SK-N-SH treated with all-trans-retinoic acid at 6 μM for 48 hours (cell line): ENCODE results near the gene CDCA7L.

Source experiments
- ATAC-seq: fragments of 200-7000 bp; cut with Tn5 transposase; 3 replicates; pipeline ENCODE4 v1.9.1; 2020; ENCODE audit warnings: mild to moderate bottlenecking, moderate library complexity
- ARNTL ChIP-seq: fragments of 450-650 bp; formaldehyde crosslinking; IDR thresholded peaks from 2 replicates; pipeline ENCODE4 v1.5.0; 2020; ENCODE audit warnings: low read depth, mild to moderate bottlenecking, moderate library complexity, borderline replicate concordance
- BACH2 ChIP-seq: fragments of 250-450 bp; sonication (Bioruptor Pico); IDR thresholded peaks from 2 replicates; pipeline ENCODE4 v1.9.0; 2021; ENCODE audit warnings: mild to moderate bottlenecking, borderline replicate concordance
- CREB5 ChIP-seq: fragments of 250-450 bp; sonication (Bioruptor Pico); IDR thresholded peaks from 2 replicates; pipeline ENCODE4 v1.5.1; 2020; ENCODE audit warnings: low read depth, mild to moderate bottlenecking, moderate library complexity
- CSDC2 ChIP-seq: fragments of 250-450 bp; sonication (Bioruptor Pico); IDR thresholded peaks from 2 replicates; pipeline ENCODE4 v1.5.0; 2020; ENCODE audit warnings: mild to moderate bottlenecking, moderate library complexity
- CSRNP3 ChIP-seq: fragments of 250-450 bp; sonication (Bioruptor Pico); IDR thresholded peaks from 2 replicates; pipeline ENCODE4 v1.5.1; 2021; ENCODE audit warnings: mild to moderate bottlenecking, moderate library complexity
- GLIS3 ChIP-seq: fragments of 250-450 bp; sonication (Bioruptor Pico); IDR thresholded peaks from 2 replicates; pipeline ENCODE4 v1.5.0; 2020; ENCODE audit warnings: mild to moderate bottlenecking, moderate library complexity
- ISL1 ChIP-seq: fragments of 250-450 bp; sonication (Bioruptor Pico); IDR thresholded peaks from 2 replicates; pipeline ENCODE4 v2.1.2; 2022; ENCODE audit warnings: mild to moderate bottlenecking, moderate library complexity
- OSR1 ChIP-seq: fragments of 250-450 bp; sonication (Bioruptor Pico); IDR thresholded peaks from 2 replicates; pipeline ENCODE4 v1.8.0; 2022; ENCODE audit warnings: moderate library complexity, mild to moderate bottlenecking, inconsistent platforms
- PATZ1 ChIP-seq: fragments of 250-450 bp; sonication (Bioruptor Pico); IDR thresholded peaks from 2 replicates; pipeline ENCODE4 v1.8.0; 2020; ENCODE audit warnings: mild to moderate bottlenecking, moderate library complexity, borderline replicate concordance
- PPARA ChIP-seq: fragments of 250-450 bp; sonication (Bioruptor Pico); IDR thresholded peaks from 2 replicates; pipeline ENCODE4 v1.5.0; 2020; ENCODE audit warnings: mild to moderate bottlenecking, borderline replicate concordance
- RARB ChIP-seq: fragments of 250-450 bp; sonication (Bioruptor Pico); IDR thresholded peaks from 2 replicates; pipeline ENCODE4 v1.8.0; 2021; ENCODE audit warnings: mild to moderate bottlenecking, moderate library complexity
- SNAI2 ChIP-seq: fragments of 250-450 bp; sonication (Bioruptor Pico); IDR thresholded peaks from 2 replicates; pipeline ENCODE4 v1.5.0; 2020; ENCODE audit warnings: mild to moderate bottlenecking, moderate library complexity
- TCF4 ChIP-seq: fragments of 250-450 bp; sonication (Bioruptor Pico); IDR thresholded peaks from 2 replicates; pipeline ENCODE4 v1.8.0; 2021; ENCODE audit warnings: mild to moderate bottlenecking, moderate library complexity, borderline replicate concordance
- TOX ChIP-seq: fragments of 250-450 bp; sonication (Bioruptor Pico); IDR thresholded peaks from 2 replicates; pipeline ENCODE4 v1.8.0; 2021; ENCODE audit warnings: mild to moderate bottlenecking, moderate library complexity, borderline replicate concordance
- TSHZ2 ChIP-seq: fragments of 250-450 bp; sonication (Bioruptor Pico); IDR thresholded peaks from 2 replicates; pipeline ENCODE4 v1.5.0; 2020; ENCODE audit warnings: mild to moderate bottlenecking, moderate library complexity
- ZC3H10 ChIP-seq: fragments of 250-450 bp; sonication (Bioruptor Pico); IDR thresholded peaks from 2 replicates; pipeline ENCODE4 v1.5.1; 2021; ENCODE audit warnings: mild to moderate bottlenecking, moderate library complexity
- ZFP3 ChIP-seq: fragments of 250-450 bp; sonication (Bioruptor Pico); IDR thresholded peaks from 2 replicates; pipeline ENCODE4 v1.5.0; 2020; ENCODE audit warnings: mild to moderate bottlenecking, moderate library complexity
- ZNF565 ChIP-seq: fragments of 450-650 bp; formaldehyde crosslinking; conservative IDR thresholded peaks from 2 replicates; pipeline ENCODE4 v1.5.0; 2020; ENCODE audit warnings: low read depth, mild to moderate bottlenecking, moderate library complexity
- ZNF70 ChIP-seq: fragments of 450-650 bp; formaldehyde crosslinking; IDR thresholded peaks from 2 replicates; pipeline ENCODE4 v1.5.0; 2020; ENCODE audit warnings: mild to moderate bottlenecking, moderate library complexity
- ZNF8 ChIP-seq: fragments of 450-650 bp; formaldehyde crosslinking; IDR thresholded peaks from 2 replicates; pipeline ENCODE4 v1.5.0; 2020; ENCODE audit warnings: mild to moderate bottlenecking, moderate library complexity

The CDCA7L gene

GRCh38 chr7:21916629-21917028 is 29.1 kb downstream of the CDCA7L start:
- TF ChIP-seq ARNTL (CRISPR knock-in tag) (no peak), ISL1 (CRISPR knock-in tag) (no peak), GLIS3 (CRISPR knock-in tag) (no peak), CSRNP3 (CRISPR knock-in tag) (no peak), SNAI2 (CRISPR knock-in tag) (no peak), TOX (CRISPR knock-in tag) (no peak), ZNF8 (no peak), CSDC2 (no peak), ZC3H10 (no peak), RARB (CRISPR knock-in tag) (no peak), PATZ1 (no peak), CREB5 (no peak), ZFP3 (CRISPR knock-in tag) (no peak), ZNF565 (CRISPR knock-in tag) (no peak), TSHZ2 (CRISPR knock-in tag) (no peak), BACH2 (CRISPR knock-in tag) (no peak), PPARA (no peak)
- no peak for ATAC-seq

- ATAC-seq: no peak
- TF ChIP-seq PATZ1 (no peak), TOX (CRISPR knock-in tag) (no peak), ZNF70 (no peak), ISL1 (CRISPR knock-in tag) (no peak), TCF4 (CRISPR knock-in tag) (no peak), RARB (CRISPR knock-in tag) (no peak), BACH2 (CRISPR knock-in tag) (no peak), OSR1 (CRISPR knock-in tag) (no peak), PPARA (no peak), CREB5 (no peak), ZFP3 (CRISPR knock-in tag) (no peak), GLIS3 (CRISPR knock-in tag) (no peak), SNAI2 (CRISPR knock-in tag) (no peak), ARNTL (CRISPR knock-in tag) (no peak)
Observed at GRCh38 chr7:21916176-21916575, 29.5 kb downstream of the CDCA7L start.

- no peak for ATAC-seq
- TF ChIP-seq CREB5 (no peak), ISL1 (CRISPR knock-in tag) (no peak), SNAI2 (CRISPR knock-in tag) (no peak), GLIS3 (CRISPR knock-in tag) (no peak), ZFP3 (CRISPR knock-in tag) (no peak), ZNF565 (CRISPR knock-in tag) (no peak)
- TF ChIP-seq, all 23 proteins: peak for 0
Observed at GRCh38 chr7:21915140-21915539, 30.6 kb downstream of the CDCA7L start.
